Measurements from ENCODE around the gene VRK3.
"Not testable (repeated sequence)": the region's sequence is repeated elsewhere in the genome, so short reads cannot be mapped to it uniquely, and the experiment has no call there.

VRK3 gene

GRCh38 chr19:49950956-49951526 is 74.1 kb downstream of the VRK3 start:
- no peak overlapping the region for H3K27ac Mint-ChIP-seq
- peak overlapping the region; percentile 6 for H3K4me3 Mint-ChIP-seq
- H3K9me3 Mint-ChIP-seq = peaks cover 3% of the 10 kb centered on the region
- no peak for DNase-seq
- no peaks in the 10 kb centered on the region for H3K36me3 Mint-ChIP-seq (ENCODE audit: low read depth)
- TF ChIP-seq CTCF (IDR thresholded peaks at IDR 0.05) = no peak
- H3K4me1 Mint-ChIP-seq = peaks cover 68% of the 10 kb centered on the region
- peaks cover 10% of the 10 kb centered on the region for H3K27me3 Mint-ChIP-seq (ENCODE audit: low read depth, poor library complexity)

DNA sequence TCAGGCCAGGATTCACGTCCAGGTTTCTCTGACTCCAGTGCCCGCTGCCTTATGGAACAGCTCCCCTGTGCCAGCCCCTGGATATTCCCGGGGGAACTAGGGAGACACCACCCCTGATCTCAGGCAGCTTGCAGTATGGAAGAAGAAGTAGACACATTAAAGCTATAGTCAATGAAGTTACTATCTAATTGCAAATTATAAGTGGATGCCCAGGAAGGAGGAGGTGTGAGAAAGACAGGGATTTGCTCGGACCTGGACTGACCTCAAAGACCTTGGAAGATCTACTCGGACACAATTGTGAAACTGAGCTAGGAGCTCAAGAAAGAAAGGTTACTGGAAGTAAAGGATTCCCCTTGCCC is 74.6 kb downstream of the VRK3 start:
- no peak for TF ChIP-seq CTCF (IDR thresholded peaks at IDR 0.05)
- Mint-ChIP-seq H3K27me3 (ENCODE audit: low read depth, poor library complexity) (peaks cover 10% of the 10 kb centered on the region), H3K27ac (peak overlapping the region; percentile 29), H3K4me3 (no peak overlapping the region), H3K36me3 (ENCODE audit: low read depth) (no peaks in the 10 kb centered on the region), H3K9me3 (peaks cover 3% of the 10 kb centered on the region), H3K4me1 (peaks cover 65% of the 10 kb centered on the region)
- DNase-seq = no peak

DNA sequence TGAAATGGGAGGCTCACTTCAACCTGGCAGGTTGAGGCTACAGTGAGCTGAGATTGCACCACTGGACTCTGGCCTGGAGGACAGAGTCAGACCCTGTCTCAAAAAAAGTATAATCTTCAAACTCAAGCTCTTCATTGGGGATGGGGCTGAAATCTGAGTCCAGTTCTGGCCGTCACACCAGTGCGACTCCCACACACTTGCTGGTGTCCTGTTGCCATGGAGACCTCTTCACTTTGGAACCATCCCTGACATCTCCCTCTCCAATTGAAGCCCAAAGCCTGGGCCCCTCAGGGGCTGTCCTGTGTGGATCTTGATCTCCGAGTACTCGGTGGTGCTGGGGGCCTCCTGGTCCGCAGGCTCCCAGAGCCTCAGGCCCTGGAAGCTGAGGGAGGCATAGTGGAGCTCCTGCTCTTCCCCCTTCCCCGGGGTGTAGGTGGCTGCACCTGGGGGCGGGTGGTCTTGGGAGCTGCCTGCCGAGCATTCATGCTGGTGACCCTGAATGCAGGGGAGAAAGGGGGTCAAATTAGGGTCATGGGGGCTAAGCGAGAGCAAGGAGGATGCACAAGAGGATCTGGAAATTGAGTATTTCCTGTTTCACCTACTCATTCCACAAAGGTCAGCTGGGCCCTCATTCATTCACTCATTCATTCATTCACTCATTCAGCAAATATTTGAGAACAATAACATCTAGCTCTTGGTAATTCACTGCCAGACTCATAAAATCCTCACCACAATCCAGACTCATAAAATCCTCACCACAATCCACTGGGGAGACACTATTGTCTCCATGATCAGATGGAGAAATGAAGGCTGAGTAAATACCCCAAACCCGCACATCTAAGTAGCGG is 75.2 kb downstream of the VRK3 start:
- Mint-ChIP-seq H3K4me1 (peaks cover 59% of the 10 kb centered on the region), H3K36me3 (ENCODE audit: low read depth) (no peaks in the 10 kb centered on the region), H3K27ac (peak overlapping the region; percentile 70), H3K27me3 (ENCODE audit: low read depth, poor library complexity) (peaks cover 10% of the 10 kb centered on the region), H3K4me3 (peak overlapping the region; percentile 52), H3K9me3 (peaks cover 3% of the 10 kb centered on the region)
- no peak for TF ChIP-seq CTCF (IDR thresholded peaks at IDR 0.05)
- DNase-seq = peak; percentile 34

GRCh38 chr19:49946415-49946814 is 78.8 kb downstream of the VRK3 start:
- no peaks in the 10 kb centered on the region for H3K36me3 Mint-ChIP-seq (ENCODE audit: low read depth)
- peaks cover 32% of the 10 kb centered on the region for H3K4me1 Mint-ChIP-seq
- no peak for DNase-seq
- peaks cover 16% of the 10 kb centered on the region for H3K27me3 Mint-ChIP-seq (ENCODE audit: low read depth, poor library complexity)
- H3K27ac Mint-ChIP-seq = no peak overlapping the region
- no peak for TF ChIP-seq CTCF (IDR thresholded peaks at IDR 0.05)
- H3K4me3 Mint-ChIP-seq = no peak overlapping the region
- H3K9me3 Mint-ChIP-seq = no peaks in the 10 kb centered on the region

DNA sequence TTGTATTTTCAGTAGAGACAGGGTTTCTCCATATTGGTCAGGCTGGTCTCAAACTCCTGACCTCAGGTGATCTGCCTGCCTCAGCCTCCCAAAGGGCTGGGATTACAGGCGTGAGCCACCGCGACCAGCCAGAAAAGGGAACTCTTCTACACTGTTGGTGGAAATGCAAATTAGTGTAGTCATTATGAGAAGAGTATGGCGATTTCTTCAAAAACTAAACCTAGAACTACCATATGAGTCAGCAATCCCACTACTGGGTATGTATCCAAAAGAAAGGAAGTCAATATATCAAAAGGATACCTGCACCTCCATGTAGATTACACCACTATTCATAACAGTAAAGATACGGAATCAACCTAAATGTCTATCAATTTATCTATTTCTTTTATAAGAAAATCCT is 80.6 kb downstream of the VRK3 start:
- H3K4me1 Mint-ChIP-seq = peaks cover 26% of the 10 kb centered on the region
- H3K9me3 Mint-ChIP-seq; H3K36me3 Mint-ChIP-seq (ENCODE audit: low read depth); H3K4me3 Mint-ChIP-seq; DNase-seq; H3K27ac Mint-ChIP-seq: not testable (repeated sequence)
- peaks cover 16% of the 10 kb centered on the region for H3K27me3 Mint-ChIP-seq (ENCODE audit: low read depth, poor library complexity)

DNA sequence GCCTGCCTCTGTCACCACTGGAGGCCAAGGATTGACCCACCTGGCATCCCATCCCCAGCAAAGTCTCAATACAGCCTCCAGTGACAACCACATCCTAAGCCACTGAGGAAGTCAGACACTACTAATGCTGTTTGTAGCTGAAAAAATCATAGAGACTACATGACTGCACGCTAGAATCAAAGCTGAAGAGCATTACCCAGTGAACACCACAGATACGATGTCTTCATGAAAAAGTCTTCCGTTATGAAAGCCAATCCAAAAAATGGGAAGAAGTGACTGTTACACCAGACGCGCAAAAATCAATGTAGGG is 84.7 kb downstream of the VRK3 start:
- TF ChIP-seq CTCF (IDR thresholded peaks at IDR 0.05) = no peak
- Mint-ChIP-seq H3K27ac (no peak overlapping the region), H3K27me3 (ENCODE audit: low read depth, poor library complexity) (peaks cover 23% of the 10 kb centered on the region), H3K9me3 (no peaks in the 10 kb centered on the region), H3K4me3 (no peak overlapping the region), H3K36me3 (ENCODE audit: low read depth) (no peaks in the 10 kb centered on the region), H3K4me1 (peaks cover 17% of the 10 kb centered on the region)
- DNase-seq = no peak
